Suprapubic skin (tissue), 4 donors: ENCODE measurements around the gene VTN. TPM values are rescaled to one million over a fixed set of nuclear protein-coding genes. Genes with fewer than 3 reads are reported as not detected.

Experiments
- DNase-seq, 2 donors: peaks; one replicate each; pipeline ENCODE4 v3.0.0-alpha.2; 2019; ENCODE audit warnings: low spot score in 2 of 2
- H3K27ac ChIP-seq: fragments of 200-600 bp; sonication (generic); one replicate; pipeline ENCODE4 v1.5.1; 2019
- H3K27me3 ChIP-seq: fragments of 200-600 bp; sonication (generic); one replicate; pipeline ENCODE4 v1.5.1; 2019
- H3K36me3 ChIP-seq: fragments of 200-600 bp; sonication (generic); one replicate; pipeline ENCODE4 v1.5.1; 2019
- H3K4me1 ChIP-seq: fragments of 200-600 bp; sonication (generic); one replicate; pipeline ENCODE4 v1.5.1; 2019
- H3K4me3 ChIP-seq: fragments of 200-600 bp; sonication (generic); one replicate; pipeline ENCODE4 v1.5.1; 2019; ENCODE audit warnings: mild to moderate bottlenecking
- H3K9me3 ChIP-seq: fragments of 200-600 bp; sonication (generic); one replicate; pipeline ENCODE4 v1.5.1; 2019
- CTCF ChIP-seq, 2 donors: fragments of 200-600 bp in 1 of 2; fragments of 450-650 bp in 1 of 2; sonication (generic) in 1 of 2; IDR thresholded peaks; one replicate each; pipeline ENCODE4 v1.5.1; 2016 to 2019; ENCODE audit warnings: antibody characterized with exemption in 2 of 2, mild to moderate bottlenecking in 1 of 2, moderate library complexity in 1 of 2
- EP300 ChIP-seq: sonication (generic); formaldehyde crosslinking; IDR thresholded peaks from one replicate; pipeline ENCODE4 v1.6.1; 2017; ENCODE audit warnings: antibody characterized with exemption
- POLR2A ChIP-seq, 2 donors: fragments of 450-650 bp; IDR thresholded peaks; one replicate each; pipeline ENCODE4 v1.6.1; 2017; ENCODE audit warnings: antibody characterized with exemption in 2 of 2, mild to moderate bottlenecking in 2 of 2, moderate library complexity in 2 of 2
- POLR2AphosphoS5 ChIP-seq, 3 donors: sonication (generic); formaldehyde crosslinking; IDR thresholded peaks; one replicate each; pipeline ENCODE4 v1.6.1; 2017; ENCODE audit warnings: antibody characterized with exemption in 3 of 3
- WGBS: methylation state at CpG from one replicate; pipeline ENCODE4 v1.1.5; 2018; 5-methylcytosine and 5-hydroxymethylcytosine counted together
- total RNA-seq, 4 donors: library from RNA; depleted of rRNA; stranded (reverse); fragments of >200 nt; gene quantifications; one replicate each; pipeline ENCODE4 v1.1.0, GENCODE V29; 2016

The VTN gene
- total RNA-seq, 4 donors from 2014 or later, result 0.42 to 4.2 (median 0.42) TPM; not detected in 1

GRCh38 chr17:28324267-28324745 is 45.8 kb downstream of the VTN start:
- WGBS, result 89% methylated on average over 5 of the region's 5 CpGs

GRCh38 chr17:28320215-28321061 is 49.7 kb downstream of the VTN start:
- H3K9me3 ChIP-seq, result no peaks in the 10 kb centered on the region
- H3K4me1 ChIP-seq, result peaks cover 24% of the 10 kb centered on the region
- no peaks in the 10 kb centered on the region for H3K36me3 ChIP-seq
- TF ChIP-seq POLR2A (IDR thresholded peaks at IDR 0.05), result no peak
- TF ChIP-seq EP300, result no peak
- no peak for TF ChIP-seq POLR2AphosphoS5 (IDR thresholded peaks at IDR 0.05)
- TF ChIP-seq CTCF (IDR thresholded peaks at IDR 0.05), result no peak
- H3K4me3 ChIP-seq, result peak overlapping the region; percentile 70
- 64% methylated on average over 8 of the region's 8 CpGs for WGBS
- H3K27ac ChIP-seq, result no peak overlapping the region
- H3K27me3 ChIP-seq, result no peaks in the 10 kb centered on the region
- no peak for DNase-seq

More at GRCh38 chr17:28324267-28324745, 45.8 kb downstream of the VTN start:
- peaks cover 18% of the 10 kb centered on the region for H3K36me3 ChIP-seq
- no peaks in the 10 kb centered on the region for H3K27me3 ChIP-seq
- DNase-seq, result no peak
- no peak overlapping the region for H3K4me3 ChIP-seq
- peaks cover 11% of the 10 kb centered on the region for H3K4me1 ChIP-seq
- no peak for TF ChIP-seq POLR2A (IDR thresholded peaks at IDR 0.05)
- TF ChIP-seq EP300, result no peak
- no peak for TF ChIP-seq CTCF (IDR thresholded peaks at IDR 0.05)
- TF ChIP-seq POLR2AphosphoS5 (IDR thresholded peaks at IDR 0.05), result no peak
- H3K27ac ChIP-seq, result no peak overlapping the region
- H3K9me3 ChIP-seq, result no peaks in the 10 kb centered on the region

- Histone ChIP-seq H3K27ac (peak overlapping the region; percentile 46), H3K4me1 (peaks cover 24% of the 10 kb centered on the region), H3K27me3 (no peaks in the 10 kb centered on the region), H3K4me3 (peak overlapping the region; percentile 70), H3K36me3 (no peaks in the 10 kb centered on the region), H3K9me3 (no peaks in the 10 kb centered on the region)
- WGBS, result 2% methylated on average over 7 of the region's 7 CpGs
- DNase-seq, result no peak
- no peak for TF ChIP-seq EP300
- TF ChIP-seq CTCF (IDR thresholded peaks at IDR 0.05), result no peak
- no peak for TF ChIP-seq POLR2AphosphoS5 (IDR thresholded peaks at IDR 0.05)
- TF ChIP-seq POLR2A (IDR thresholded peaks at IDR 0.05), result no peak
Measured at GRCh38 chr17:28319598-28319935, 50.5 kb downstream of the VTN start.

GRCh38 chr17:28318759-28319597 is 51.1 kb downstream of the VTN start, which contains the start of gene TMEM97:
Gene TMEM97 (plus strand): TSS chr17:28319200. CDS start chr17:28319240, 40 bp downstream.
- peak within 1 kb of the TSS; percentile 46 for H3K27ac ChIP-seq
- DNase-seq, result peak; percentile 97 to 99

More at GRCh38 chr17:28318759-28319597, 51.1 kb downstream of the VTN start, which contains the start of gene TMEM97:
- Histone ChIP-seq H3K36me3 (no peaks in the 10 kb centered on the region), H3K27me3 (no peaks in the 10 kb centered on the region), H3K4me3 (peak within 1 kb of the TSS; percentile 70), H3K4me1 (peaks cover 24% of the 10 kb centered on the region), H3K9me3 (no peaks in the 10 kb centered on the region)
- TF ChIP-seq POLR2AphosphoS5 (IDR thresholded peaks at IDR 0.05), result no peak
- TF ChIP-seq POLR2A (IDR thresholded peaks at IDR 0.05), result no peak
- no peak for TF ChIP-seq EP300
- TF ChIP-seq CTCF (IDR thresholded peaks at IDR 0.05), result peak in 1 of 2 donors; percentile 14
- whole genome bisulfite sequencing, result under 1% methylated on average over 46 of the region's 72 CpGs
